ENCODE measurements around the gene SEC22C. TPM values are rescaled to one million over a fixed set of nuclear protein-coding genes. Genes with fewer than 3 reads are reported as not detected.

Gene SEC22C
- total and polyA plus RNA-seq, 2 donors, result 46.0 to 57.8 TPM

GRCh38 chr3:42501321-42501680 lies 80.5 kb downstream of the SEC22C start:
- no peak for DNase-seq (ENCODE audit: extremely low spot score)
- Histone ChIP-seq H3K27ac (ENCODE audit: low read depth) (no peak overlapping the region), H3K4me3 (ENCODE audit: low read depth, low read length) (peak overlapping the region; percentile 56), H3K4me1 (ENCODE audit: insufficient read depth) (no peaks in the 10 kb centered on the region), H3K36me3 (ENCODE audit: insufficient read depth) (no peaks in the 10 kb centered on the region)
- 8% methylated on average over 27 of the region's 27 CpGs for WGBS

GRCh38 chr3:42500909-42501308 lies 80.9 kb downstream of the SEC22C start:
- Histone ChIP-seq H3K4me1 (ENCODE audit: insufficient read depth) (no peaks in the 10 kb centered on the region), H3K36me3 (ENCODE audit: insufficient read depth) (no peaks in the 10 kb centered on the region), H3K4me3 (ENCODE audit: low read depth, low read length) (no peak overlapping the region), H3K27ac (ENCODE audit: low read depth) (no peak overlapping the region)
- 29% methylated on average over 4 of the region's 4 CpGs for WGBS
- DNase-seq (ENCODE audit: extremely low spot score), result no peak

GRCh38 chr3:42500091-42500490 lies 81.7 kb downstream of the SEC22C start:
- H3K27ac ChIP-seq (ENCODE audit: low read depth), result no peak overlapping the region
- no peak for DNase-seq (ENCODE audit: extremely low spot score)
- H3K4me3 ChIP-seq (ENCODE audit: low read depth, low read length), result no peak overlapping the region
- WGBS, result 61% methylated on average over 2 of the region's 2 CpGs
- no peaks in the 10 kb centered on the region for H3K4me1 ChIP-seq (ENCODE audit: insufficient read depth)
- H3K36me3 ChIP-seq (ENCODE audit: insufficient read depth), result no peaks in the 10 kb centered on the region

- no peaks in the 10 kb centered on the region for H3K4me1 ChIP-seq (ENCODE audit: insufficient read depth)
- no peak for DNase-seq (ENCODE audit: extremely low spot score)
- no peak overlapping the region for H3K27ac ChIP-seq (ENCODE audit: low read depth)
- WGBS, result 85% methylated on average over 3 of the region's 3 CpGs
- no peaks in the 10 kb centered on the region for H3K36me3 ChIP-seq (ENCODE audit: insufficient read depth)
- H3K4me3 ChIP-seq (ENCODE audit: low read depth, low read length), result no peak overlapping the region
These were observed 82.3 kb downstream of the SEC22C start for GRCh38 chr3:42499478-42499871.

GRCh38 chr3:42498791-42499477 lies 82.8 kb downstream of the SEC22C start:
- H3K36me3 ChIP-seq (ENCODE audit: insufficient read depth), result no peaks in the 10 kb centered on the region
- no peaks in the 10 kb centered on the region for H3K4me1 ChIP-seq (ENCODE audit: insufficient read depth)
- no peak overlapping the region for H3K27ac ChIP-seq (ENCODE audit: low read depth)
- no peak for DNase-seq (ENCODE audit: extremely low spot score)
- H3K4me3 ChIP-seq (ENCODE audit: low read depth, low read length), result no peak overlapping the region
- 81% methylated on average over 13 of the region's 13 CpGs for WGBS

- no peak overlapping the region for H3K4me3 ChIP-seq (ENCODE audit: low read depth, low read length)
These were observed 83.7 kb downstream of the SEC22C start for GRCh38 chr3:42498034-42498433.

More at GRCh38 chr3:42498034-42498433, 83.7 kb downstream of the SEC22C start:
- Histone ChIP-seq H3K36me3 (ENCODE audit: insufficient read depth) (no peaks in the 10 kb centered on the region), H3K4me1 (ENCODE audit: insufficient read depth) (no peaks in the 10 kb centered on the region), H3K27ac (ENCODE audit: low read depth) (no peak overlapping the region)
- no peak for DNase-seq (ENCODE audit: extremely low spot score)
- WGBS, result 69% methylated on average over 1 of the region's 1 CpG

Other genes with a start within 250 kb of the SEC22C start
- gene LYZL4, start 171.4 kb downstream of the SEC22C start, total RNA-seq, result not detected
- not detected for gene LYZL4, start 171.4 kb downstream of the SEC22C start, polyA plus RNA-seq
- gene VIPR1, start 79.3 kb downstream of the SEC22C start, total RNA-seq, result 5.2 TPM
- 6.2 TPM for gene VIPR1, start 79.3 kb downstream of the SEC22C start, polyA plus RNA-seq
- gene SS18L2, start 8.9 kb upstream of the SEC22C start, total RNA-seq, result 22.2 TPM
- 29.5 TPM for gene SS18L2, start 8.9 kb upstream of the SEC22C start, polyA plus RNA-seq
- 367 TPM for gene NKTR, start 18.7 kb upstream of the SEC22C start, total RNA-seq
- gene NKTR, start 18.7 kb upstream of the SEC22C start, polyA plus RNA-seq, result 19.9 TPM
- gene ZBTB47, start 71.7 kb upstream of the SEC22C start, total RNA-seq, result 17.1 TPM
- gene ZBTB47, start 71.7 kb upstream of the SEC22C start, polyA plus RNA-seq, result 48.2 TPM
- gene KLHL40, start 103.6 kb upstream of the SEC22C start, total RNA-seq, result 3.5 TPM
- gene KLHL40, start 103.6 kb upstream of the SEC22C start, polyA plus RNA-seq, result 0.06 TPM
- 0.69 TPM for gene HHATL, start 120.8 kb upstream of the SEC22C start, total RNA-seq
- 0.08 TPM for gene HHATL, start 120.8 kb upstream of the SEC22C start, polyA plus RNA-seq
- 1.1 TPM for gene CCDC13, start 191.3 kb upstream of the SEC22C start, total RNA-seq
- gene CCDC13, start 191.3 kb upstream of the SEC22C start, polyA plus RNA-seq, result 1.5 TPM
- 144 TPM for gene HIGD1A, start 222.5 kb upstream of the SEC22C start, total RNA-seq
- 207 TPM for gene HIGD1A, start 222.5 kb upstream of the SEC22C start, polyA plus RNA-seq
- 6.8 TPM for gene ACKR2, start 227.5 kb upstream of the SEC22C start, total RNA-seq
- 5.7 TPM for gene ACKR2, start 227.5 kb upstream of the SEC22C start, polyA plus RNA-seq

Measured in urinary bladder (tissue), 4 donors.